Posterior vena cava (tissue), 2 donors: ENCODE data around the gene MED13L. TPM values are rescaled to one million over a fixed set of nuclear protein-coding genes. Genes with fewer than 3 reads are reported as not detected.
"Not testable (repeated sequence)": the region's sequence is repeated elsewhere in the genome, so short reads cannot be mapped to it uniquely, and the experiment has no call there.

Experiments used
- DNase-seq: peaks from one replicate; pipeline ENCODE4 v3.0.0-alpha.2; 2020; ENCODE audit warnings: low spot score
- intact Hi-C, 2 donors: fragments of 100-400 bp; cut with DNase I; formaldehyde crosslinking; loops; one replicate each; pipeline versions ENCODE4 v1.14.1 to v1.14.2; 2022 to 2023
- total RNA-seq, 2 donors: library from RNA; stranded (reverse); fragmentation: NEBNext Ultra II Directional; extraction: Animal tissue kit (Norgen Biotek cat#: 25700); gene quantifications; one replicate each; pipeline ENCODE4 v1.2.1, GENCODE V29; 2021
- donor health status: DM: yes; HTN: yes; CAD: no.
- donor health status: DM: yes; HTN: yes; CAD: no.

MED13L gene
- total RNA-seq, 2 donors from 2014 or later: 133 to 176 TPM

DNA sequence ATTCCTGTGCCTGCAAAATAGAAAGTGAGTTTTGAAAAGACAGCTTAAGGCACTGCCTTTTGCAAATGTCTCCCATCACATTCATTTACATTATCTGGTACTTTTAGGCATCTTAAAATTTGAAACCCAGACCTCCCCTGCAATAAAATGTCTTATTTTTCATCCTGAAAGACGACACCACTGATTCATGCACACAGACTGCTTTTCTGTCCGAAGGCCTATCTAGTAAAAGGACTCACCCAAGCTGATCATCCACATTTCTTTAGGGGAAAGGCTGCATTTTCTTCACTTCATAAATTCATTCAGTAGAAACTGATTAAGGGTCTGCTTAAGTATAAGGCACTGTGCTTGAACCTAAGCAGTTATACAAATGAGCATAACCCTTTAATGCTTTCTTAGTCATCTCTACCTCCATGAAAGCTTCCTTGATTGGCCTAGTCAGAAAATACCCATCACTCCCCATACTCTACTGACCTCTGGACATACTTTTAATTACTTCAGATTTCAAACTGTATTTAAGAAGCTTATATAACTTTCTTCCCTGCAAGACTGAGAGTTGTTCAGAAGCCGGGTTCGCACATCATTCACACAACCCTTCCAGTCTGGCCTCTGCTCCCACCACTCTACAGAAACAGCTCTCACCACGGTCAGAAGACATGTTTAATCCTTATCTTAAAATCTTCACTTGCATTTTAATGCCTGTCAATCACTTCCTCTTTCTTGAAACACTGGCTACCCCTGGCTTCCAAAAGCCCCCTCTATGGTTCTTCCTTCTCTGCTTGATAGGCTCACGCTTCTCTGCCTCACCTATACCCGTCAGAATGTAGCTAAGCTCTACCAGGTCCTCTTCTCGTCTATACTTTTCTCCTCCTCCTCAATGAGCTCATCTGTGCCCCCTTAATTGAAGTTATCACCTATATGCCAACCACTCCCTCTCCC lies 288.6 kb downstream of the MED13L start:
- no peak for DNase-seq
- intact Hi-C loops: no loop called here

DNA sequence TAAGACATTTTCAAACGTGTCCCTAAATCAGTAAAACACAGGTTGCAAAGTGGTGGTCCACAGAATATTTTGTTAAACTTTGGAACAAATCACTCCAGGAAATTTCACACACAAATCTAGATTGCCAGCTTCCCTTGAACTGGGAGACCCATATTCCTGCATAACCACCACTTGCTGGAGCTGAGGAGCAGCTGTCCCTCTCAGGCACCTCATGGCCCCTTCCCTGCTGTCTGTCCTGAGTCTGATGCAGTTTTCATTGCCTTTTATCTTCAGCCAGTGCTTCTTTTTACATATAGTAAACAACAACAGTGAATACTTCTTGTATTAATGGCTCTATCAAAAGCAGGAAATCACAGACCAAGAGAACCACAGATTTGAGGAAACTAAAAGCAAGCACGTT lies 289.3 kb downstream of the MED13L start:
- DNase-seq: no peak
- intact Hi-C loops: no loop called here

- intact Hi-C loops: no loop called here
- DNase-seq: no peak
Measured at GRCh38 chr12:115984616-115985015, 292.9 kb downstream of the MED13L start.

- intact Hi-C loops: no loop called here
- no peak for DNase-seq
Measured at GRCh38 chr12:115983226-115983798, 294.2 kb downstream of the MED13L start.

DNA sequence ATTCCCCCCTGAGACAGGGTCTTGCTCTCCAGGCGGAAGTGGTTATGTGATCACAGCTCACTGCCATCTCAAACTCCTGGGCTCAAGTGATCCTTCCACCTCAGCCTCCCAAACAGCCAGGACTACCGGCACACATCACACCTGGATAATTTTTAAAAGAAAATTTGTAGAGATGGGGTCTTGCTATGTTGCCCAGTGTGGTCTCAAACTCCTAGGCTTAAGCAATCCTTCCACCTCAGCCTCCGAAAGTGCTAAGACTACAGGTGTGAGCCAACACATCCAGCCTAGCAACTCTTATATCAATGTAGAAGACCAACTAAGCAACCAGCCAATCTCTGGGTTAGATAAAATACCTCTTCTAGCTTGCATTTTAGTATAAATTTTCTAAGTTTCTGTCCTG lies 297.2 kb downstream of the MED13L start:
- intact Hi-C loops: no loop called here
- no peak for DNase-seq

DNA sequence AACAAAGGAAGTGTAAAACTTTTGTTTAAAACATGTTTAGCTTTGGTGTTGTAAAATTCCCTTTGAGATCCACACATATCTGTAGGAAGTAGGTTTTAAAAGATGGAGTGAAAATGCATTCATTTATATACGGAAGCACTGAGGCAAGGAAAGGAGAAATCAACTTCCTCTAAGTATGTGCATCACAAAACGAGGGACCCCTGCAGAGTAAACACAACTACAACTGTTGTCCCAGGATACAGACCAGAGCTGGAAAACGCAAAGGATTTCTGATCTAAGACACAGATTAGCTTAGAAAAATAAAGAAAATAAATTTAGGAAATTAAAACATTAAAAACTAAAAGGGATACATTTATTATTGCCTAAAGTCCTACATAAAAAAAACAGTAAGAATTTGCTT lies 297.6 kb downstream of the MED13L start:
- no peak for DNase-seq
- intact Hi-C loops: no loop called here

DNA sequence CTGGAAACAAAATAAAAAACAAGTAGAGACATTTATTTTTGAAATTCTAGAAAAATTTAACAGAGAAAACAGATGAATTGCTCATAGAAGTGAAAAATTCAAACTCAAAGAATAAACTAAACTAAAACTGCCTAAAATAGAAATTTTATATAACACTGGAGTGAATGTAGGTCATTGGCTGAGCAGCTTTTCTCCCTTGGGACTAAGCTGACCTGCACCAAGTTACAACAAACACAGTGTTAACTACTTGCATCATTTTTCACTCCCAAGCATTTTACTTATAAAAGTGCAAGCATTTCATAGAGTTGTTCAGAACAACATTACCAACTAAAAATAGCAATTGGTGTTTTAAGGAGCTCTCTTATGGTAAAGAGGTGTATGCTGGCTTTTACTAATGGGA lies 298.1 kb downstream of the MED13L start:
- intact Hi-C loops: no loop called here
- DNase-seq: no peak

GRCh38 chr12:115976829-115977228 lies 300.7 kb downstream of the MED13L start:
- DNase-seq, intact Hi-C loops: not testable (repeated sequence)

GRCh38 chr12:115975411-115975810 lies 302.1 kb downstream of the MED13L start:
- DNase-seq: no peak
- intact Hi-C loops: no loop called here

DNA sequence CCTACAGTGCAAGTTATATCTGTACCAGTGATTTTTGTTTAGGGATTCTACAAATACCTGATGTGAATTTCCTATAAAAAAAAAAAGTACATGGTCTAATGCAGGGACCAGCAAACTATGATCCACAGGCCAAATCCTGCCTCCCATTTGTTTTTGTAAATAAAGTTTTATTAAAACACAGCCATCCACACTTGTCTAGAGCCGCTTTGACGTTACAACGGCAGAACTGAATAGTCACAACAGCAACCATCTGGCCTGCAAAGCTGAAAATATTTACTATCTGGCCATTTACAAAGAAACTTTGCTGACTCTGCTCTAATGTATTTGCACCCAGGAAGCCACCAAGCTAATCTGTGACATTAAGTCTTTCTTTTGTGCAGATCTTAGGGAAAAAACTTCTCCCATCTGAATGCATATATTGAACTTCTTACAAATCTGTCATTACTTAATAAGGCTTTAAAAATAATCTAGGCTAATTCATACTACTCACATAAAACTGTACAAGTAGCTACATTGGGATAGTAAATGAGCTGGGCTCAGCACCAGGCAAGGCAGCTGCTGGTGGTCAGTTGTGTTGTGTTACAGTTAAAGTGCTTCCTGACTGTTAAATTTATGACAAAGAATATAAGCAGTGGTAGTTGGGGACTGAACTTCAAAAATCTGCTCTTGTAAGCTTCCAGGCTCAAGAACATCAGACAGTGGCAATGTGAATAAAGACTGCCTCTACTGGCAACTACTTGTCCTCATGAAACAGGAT lies 303.3 kb downstream of the MED13L start:
- intact Hi-C loops: no loop called here
- DNase-seq: no peak

- no peak for DNase-seq
- intact Hi-C loops: no loop called here
Measured at GRCh38 chr12:115973066-115973465, 304.4 kb downstream of the MED13L start.

GRCh38 chr12:115972241-115972640 lies 305.3 kb downstream of the MED13L start:
- intact Hi-C loops: no loop called here
- DNase-seq: no peak

- intact Hi-C loops: no loop called here
- DNase-seq: no peak
Measured at GRCh38 chr12:115968211-115968610, 309.3 kb downstream of the MED13L start.

DNA sequence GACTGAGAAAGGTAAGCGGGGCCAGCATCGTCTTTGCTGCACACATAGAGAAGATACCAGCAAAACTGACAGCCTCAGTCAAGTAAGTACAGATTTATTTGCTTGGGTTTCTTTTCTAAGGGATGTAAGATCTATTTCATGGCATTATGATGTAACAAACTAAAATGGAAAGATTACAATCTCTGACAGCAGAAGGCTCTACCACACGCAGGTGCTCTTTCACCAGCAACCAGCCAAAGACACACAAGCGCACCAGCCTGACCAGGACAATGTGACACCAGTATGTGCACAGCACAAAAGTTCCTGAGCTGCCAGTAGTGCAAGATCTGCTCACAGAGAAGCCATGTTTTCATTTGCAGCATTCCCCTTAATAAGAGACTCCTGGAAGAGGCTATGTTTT lies 311.1 kb downstream of the MED13L start:
- intact Hi-C loops: no loop called here
- DNase-seq: no peak

- intact Hi-C loops: no loop called here
- DNase-seq: no peak
Measured at GRCh38 chr12:115964626-115965025, 312.9 kb downstream of the MED13L start.

DNA sequence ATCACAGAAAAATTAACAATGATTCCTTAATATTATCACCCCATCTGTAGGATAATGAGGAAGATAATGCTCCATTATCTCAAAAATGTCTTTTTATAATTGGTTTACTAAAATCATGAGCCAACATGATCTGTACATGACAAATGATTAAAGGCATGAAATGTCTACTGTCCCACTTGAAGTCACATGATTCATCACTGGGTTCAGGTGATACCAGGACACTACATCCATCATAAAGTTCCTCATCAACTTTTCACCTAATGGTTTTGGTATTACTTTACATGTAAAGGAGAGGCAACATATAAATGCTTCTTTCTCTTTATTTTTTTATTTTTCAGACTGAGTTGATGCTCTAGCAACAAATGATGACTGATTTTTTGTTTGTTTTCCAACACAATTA lies 313.3 kb downstream of the MED13L start:
- intact Hi-C loops: no loop called here
- no peak for DNase-seq

GRCh38 chr12:115962216-115962615 lies 315.3 kb downstream of the MED13L start:
- intact Hi-C loops: no loop called here
- no peak for DNase-seq

- intact Hi-C loops: no loop called here
- no peak for DNase-seq
Measured at GRCh38 chr12:115960868-115961802, 316.4 kb downstream of the MED13L start.

DNA sequence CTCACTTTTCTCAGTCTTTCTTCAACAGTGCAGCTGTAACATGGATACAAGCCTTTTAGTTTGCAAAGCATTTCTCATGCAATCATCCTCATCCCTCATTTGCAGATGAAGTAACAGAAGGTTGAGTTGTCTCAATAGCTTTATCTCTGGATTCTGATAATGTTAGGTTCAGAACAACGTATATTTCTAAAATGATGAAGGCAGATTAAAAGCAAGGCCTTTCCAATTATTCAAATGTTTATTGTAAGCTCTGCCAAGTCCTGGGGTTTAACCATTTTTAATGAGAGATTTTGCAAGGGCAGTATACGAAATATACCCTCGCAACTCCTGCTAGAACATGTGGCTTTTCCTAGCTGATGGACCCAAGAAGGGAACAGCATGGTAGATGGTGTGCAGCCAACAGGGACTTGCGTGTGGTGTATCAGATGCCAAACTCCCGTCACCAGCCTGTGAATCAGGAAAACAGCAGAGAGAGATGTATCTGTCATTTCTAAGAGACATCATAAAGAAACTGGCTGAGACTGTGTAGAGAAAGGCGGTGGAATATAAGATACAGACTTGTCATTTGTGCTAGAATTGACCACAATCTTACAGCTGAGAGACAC lies 319.7 kb downstream of the MED13L start:
- no peak for DNase-seq
- intact Hi-C loops: no loop called here
